CD8-positive, alpha-beta memory T cell (primary cell): Measurements from ENCODE around the gene WDR35. TPM values are rescaled to one million over a fixed set of nuclear protein-coding genes. Genes with fewer than 3 reads are reported as not detected.
A peak's percentile ranks its signal among the peaks of the same experiment; 100 is the strongest.
"Not testable (repeated sequence)": the region's sequence is repeated elsewhere in the genome, so short reads cannot be mapped to it uniquely, and the experiment has no call there.

ENCODE experiments used
- CTCF ChIA-PET: fragments of 350-600 bp; sonication (Branson Sonifier 250); formaldehyde crosslinking; loops from one replicate; lab custom pipeline; 2021; ENCODE audit warnings: antibody characterized with exemption; lab: Charles Lee
- POLR2A ChIA-PET: fragments of 350-600 bp; sonication (Branson Sonifier 250); formaldehyde crosslinking; loops from one replicate; lab custom pipeline; 2021; ENCODE audit warnings: antibody characterized with exemption; lab: Charles Lee
- DNase-seq, 5 donors: peaks; one replicate each; pipeline versions ENCODE4 v3.0.0 to v3.0.0-alpha.2; 2020 to 2022; ENCODE audit warnings: mixed read lengths in 1 of 5
- H3K27ac ChIP-seq: one replicate; pipeline ENCODE4 v1.7.0; 2013; ENCODE audit warnings: low read depth, mild to moderate bottlenecking, low read length, moderate library complexity
- H3K27me3 ChIP-seq: 2 replicates; pipeline ENCODE4 v1.7.0; 2013; ENCODE audit warnings: low read length, mild to moderate bottlenecking; ENCODE audit not compliant: insufficient read depth, poor library complexity, severe bottlenecking
- H3K36me3 ChIP-seq: 2 replicates; pipeline ENCODE4 v1.7.0; 2013; ENCODE audit warnings: mild to moderate bottlenecking, low read length, moderate library complexity; ENCODE audit not compliant: insufficient read depth
- H3K4me1 ChIP-seq: 2 replicates; pipeline ENCODE4 v1.7.0; 2013; ENCODE audit warnings: mild to moderate bottlenecking, low read length, moderate library complexity; ENCODE audit not compliant: insufficient read depth
- H3K4me3 ChIP-seq: 2 replicates; pipeline ENCODE4 v1.7.0; 2013; ENCODE audit warnings: mild to moderate bottlenecking, low read length
- H3K9me3 ChIP-seq: 2 replicates; pipeline ENCODE4 v1.7.0; 2013; ENCODE audit warnings: mild to moderate bottlenecking, low read length
- H3K27ac Mint-ChIP-seq, 8 donors: one replicate each; pipeline ENCODE4 v1.8.0; 2020 to 2021; ENCODE audit warnings: mixed read lengths in 8 of 8, mild to moderate bottlenecking in 6 of 8, inconsistent platforms in 3 of 8, moderate library complexity in 3 of 8
- H3K27me3 Mint-ChIP-seq, 2 donors: one replicate each; pipeline ENCODE4 v1.8.0; 2020 to 2021; ENCODE audit warnings: mixed read lengths in 2 of 2, mild to moderate bottlenecking in 1 of 2, moderate library complexity in 1 of 2
- H3K36me3 Mint-ChIP-seq, 3 donors: one replicate each; pipeline ENCODE4 v1.8.0; 2020 to 2021; ENCODE audit warnings: mixed read lengths in 3 of 3, inconsistent platforms in 1 of 3, mild to moderate bottlenecking in 1 of 3
- H3K4me1 Mint-ChIP-seq, 3 donors: one replicate each; pipeline ENCODE4 v1.8.0; 2020 to 2021; ENCODE audit warnings: mixed read lengths in 3 of 3, inconsistent platforms in 1 of 3, mild to moderate bottlenecking in 1 of 3
- H3K4me3 Mint-ChIP-seq, 7 donors: one replicate each; pipeline ENCODE4 v1.8.0; 2020 to 2021; ENCODE audit warnings: mixed read lengths in 7 of 7, mild to moderate bottlenecking in 6 of 7, moderate library complexity in 4 of 7, inconsistent platforms in 2 of 7
- H3K9me3 Mint-ChIP-seq, 5 donors: one replicate each; pipeline ENCODE4 v1.8.0; 2020 to 2022; ENCODE audit warnings: mixed read lengths in 5 of 5, mild to moderate bottlenecking in 3 of 5, moderate library complexity in 2 of 5, inconsistent platforms in 1 of 5
- polyA plus RNA-seq: library from polyadenylated mRNA; unstranded; fragments of 300-500 nt; fragmentation: Illumina TruSeq; gene quantifications from one replicate; pipeline ENCODE4 v1.2.3, GENCODE V29; 2021
- total RNA-seq, 2 experiments: library from RNA; stranded (reverse); gene quantifications; one replicate each; pipeline ENCODE4 v1.2.3, GENCODE V29; 2021

The WDR35 gene
- total and polyA plus RNA-seq, 3 experiments from 2014 or later = 1.6 to 12.0 (median 11.0) TPM

- peaks cover 0 to 16% (median 7%) of the 10 kb centered on the region in 3 donors for H3K36me3 Mint-ChIP-seq
- ChIA-PET POLR2A (no interaction called here), CTCF (no interaction called here)
- H3K9me3 Mint-ChIP-seq = no peaks in the 10 kb centered on the region
- Histone ChIP-seq H3K9me3 (no peaks in the 10 kb centered on the region), H3K27ac (no peak overlapping the region), H3K4me3 (no peak overlapping the region), H3K36me3 (no peaks in the 10 kb centered on the region), H3K27me3 (no peaks in the 10 kb centered on the region), H3K4me1 (no peaks in the 10 kb centered on the region)
- H3K4me3 Mint-ChIP-seq = no peak overlapping the region
- peak overlapping the region in 2 of 8 donors; percentile 0 to 48 for H3K27ac Mint-ChIP-seq
- no peaks in the 10 kb centered on the region for H3K4me1 Mint-ChIP-seq
- H3K27me3 Mint-ChIP-seq = no peaks in the 10 kb centered on the region
- DNase-seq = no peak
Observed at GRCh38 chr2:19883971-19884720, 105.8 kb downstream of the WDR35 start.

- no peaks in the 10 kb centered on the region for H3K9me3 Mint-ChIP-seq
- H3K4me1 Mint-ChIP-seq = no peaks in the 10 kb centered on the region
- H3K4me3 Mint-ChIP-seq = no peak overlapping the region
- DNase-seq = no peak
- H3K36me3 ChIP-seq = no peaks in the 10 kb centered on the region
- no peak overlapping the region for H3K27ac ChIP-seq
- peaks cover 0 to 14% (median 10%) of the 10 kb centered on the region in 3 donors for H3K36me3 Mint-ChIP-seq
- CTCF ChIA-PET = no interaction called here
- H3K27me3 Mint-ChIP-seq = no peaks in the 10 kb centered on the region
- H3K4me3 ChIP-seq = no peak overlapping the region
- POLR2A ChIA-PET = no interaction called here
- H3K27ac Mint-ChIP-seq = peak overlapping the region in 2 of 8 donors; percentile 0 to 26
- no peaks in the 10 kb centered on the region for H3K27me3 ChIP-seq
- H3K9me3 ChIP-seq = no peaks in the 10 kb centered on the region
- no peaks in the 10 kb centered on the region for H3K4me1 ChIP-seq
Observed at GRCh38 chr2:19883486-19883885, 106.4 kb downstream of the WDR35 start.

- POLR2A ChIA-PET = no interaction called here
- no peaks in the 10 kb centered on the region for H3K27me3 Mint-ChIP-seq
- CTCF ChIA-PET = no interaction called here
Observed at GRCh38 chr2:19882286-19882685, 107.6 kb downstream of the WDR35 start.

GRCh38 chr2:19881908-19882265 lies 108.0 kb downstream of the WDR35 start:
- H3K9me3 ChIP-seq = no peaks in the 10 kb centered on the region
- Mint-ChIP-seq H3K4me1 (no peaks in the 10 kb centered on the region), H3K4me3 (no peak overlapping the region), H3K27me3 (no peaks in the 10 kb centered on the region), H3K27ac (peak overlapping the region in 1 of 8 donors; percentile 5), H3K36me3 (peaks cover under 1 to 15% (median 12%) of the 10 kb centered on the region in 3 donors), H3K9me3 (no peaks in the 10 kb centered on the region)
- H3K27me3 ChIP-seq = no peaks in the 10 kb centered on the region
- DNase-seq = no peak
- ChIA-PET POLR2A (no interaction called here), CTCF (no interaction called here)
- H3K36me3 ChIP-seq = no peaks in the 10 kb centered on the region
- H3K4me1 ChIP-seq = no peaks in the 10 kb centered on the region
- no peak overlapping the region for H3K4me3 ChIP-seq
- no peak overlapping the region for H3K27ac ChIP-seq

More at GRCh38 chr2:19882286-19882685, 107.6 kb downstream of the WDR35 start:
- Mint-ChIP-seq H3K36me3 (peaks cover 0 to 14% (median 11%) of the 10 kb centered on the region in 3 donors), H3K4me3 (no peak overlapping the region), H3K9me3 (no peaks in the 10 kb centered on the region), H3K4me1 (no peaks in the 10 kb centered on the region), H3K27ac (peak overlapping the region in 1 of 8 donors; percentile 45)
- no peak for DNase-seq
- Histone ChIP-seq H3K9me3 (no peaks in the 10 kb centered on the region), H3K4me1 (no peaks in the 10 kb centered on the region), H3K27ac (no peak overlapping the region), H3K27me3 (no peaks in the 10 kb centered on the region), H3K36me3 (no peaks in the 10 kb centered on the region), H3K4me3 (no peak overlapping the region)

- no peak for DNase-seq
- H3K9me3 ChIP-seq = no peaks in the 10 kb centered on the region
- Mint-ChIP-seq H3K36me3 (peaks cover 4 to 17% (median 17%) of the 10 kb centered on the region in 3 donors), H3K27me3 (no peaks in the 10 kb centered on the region), H3K4me1 (no peaks in the 10 kb centered on the region), H3K4me3 (no peak overlapping the region), H3K9me3 (no peaks in the 10 kb centered on the region), H3K27ac (peak overlapping the region in 2 of 8 donors; percentile 5 to 47)
- no peak overlapping the region for H3K27ac ChIP-seq
- POLR2A ChIA-PET = no interaction called here
- H3K36me3 ChIP-seq = no peaks in the 10 kb centered on the region
- H3K4me3 ChIP-seq = no peak overlapping the region
- H3K4me1 ChIP-seq = no peaks in the 10 kb centered on the region
- CTCF ChIA-PET = no interaction called here
- no peaks in the 10 kb centered on the region for H3K27me3 ChIP-seq
Observed at GRCh38 chr2:19881221-19881907, 108.5 kb downstream of the WDR35 start.

- H3K27me3 Mint-ChIP-seq, H3K27me3 ChIP-seq, H3K27ac ChIP-seq, CTCF ChIA-PET, H3K9me3 Mint-ChIP-seq, H3K4me1 Mint-ChIP-seq, H3K4me1 ChIP-seq, H3K4me3 Mint-ChIP-seq, H3K9me3 ChIP-seq, DNase-seq, H3K4me3 ChIP-seq, H3K36me3 ChIP-seq, POLR2A ChIA-PET: not testable (repeated sequence)
- H3K27ac Mint-ChIP-seq = peak overlapping the region in 1 of 8 donors; percentile 76
- peaks cover 4 to 29% (median 18%) of the 10 kb centered on the region in 3 donors for H3K36me3 Mint-ChIP-seq
Observed at GRCh38 chr2:19880191-19880590, 109.7 kb downstream of the WDR35 start.

GRCh38 chr2:19879120-19879519 lies 110.8 kb downstream of the WDR35 start:
- Mint-ChIP-seq H3K27me3 (no peaks in the 10 kb centered on the region), H3K27ac (no peak overlapping the region), H3K36me3 (peaks cover 4 to 38% (median 18%) of the 10 kb centered on the region in 3 donors), H3K9me3 (no peaks in the 10 kb centered on the region), H3K4me3 (no peak overlapping the region), H3K4me1 (peaks cover 0 to 1% (median 0%) of the 10 kb centered on the region in 3 donors)
- Histone ChIP-seq H3K36me3 (no peaks in the 10 kb centered on the region), H3K9me3 (no peaks in the 10 kb centered on the region), H3K4me3 (no peak overlapping the region), H3K27ac (no peak overlapping the region), H3K27me3 (no peaks in the 10 kb centered on the region), H3K4me1 (no peaks in the 10 kb centered on the region)
- ChIA-PET POLR2A (no interaction called here), CTCF (no interaction called here)
- DNase-seq = no peak

- H3K27ac ChIP-seq = no peak overlapping the region
- Mint-ChIP-seq H3K4me1 (peaks cover 0 to 2% (median 0%) of the 10 kb centered on the region in 3 donors), H3K9me3 (no peaks in the 10 kb centered on the region), H3K27me3 (no peaks in the 10 kb centered on the region), H3K36me3 (peaks cover 4 to 39% (median 18%) of the 10 kb centered on the region in 3 donors), H3K27ac (no peak overlapping the region), H3K4me3 (no peak overlapping the region)
- H3K4me1 ChIP-seq = no peaks in the 10 kb centered on the region
- H3K27me3 ChIP-seq = no peaks in the 10 kb centered on the region
- POLR2A ChIA-PET = no interaction called here
- no peaks in the 10 kb centered on the region for H3K9me3 ChIP-seq
- CTCF ChIA-PET = no interaction called here
- H3K4me3 ChIP-seq = no peak overlapping the region
- no peaks in the 10 kb centered on the region for H3K36me3 ChIP-seq
- no peak for DNase-seq
Observed at GRCh38 chr2:19878268-19879046, 111.4 kb downstream of the WDR35 start.
